Hypothalamus (tissue), 51 donors: ENCODE data around the gene NCCRP1.

ENCODE experiments used
- DNase-seq, 51 donors: peaks; one replicate each; lab custom pipeline; 2025; lab: John Stamatoyannopoulos, UW

Gene NCCRP1

DNA sequence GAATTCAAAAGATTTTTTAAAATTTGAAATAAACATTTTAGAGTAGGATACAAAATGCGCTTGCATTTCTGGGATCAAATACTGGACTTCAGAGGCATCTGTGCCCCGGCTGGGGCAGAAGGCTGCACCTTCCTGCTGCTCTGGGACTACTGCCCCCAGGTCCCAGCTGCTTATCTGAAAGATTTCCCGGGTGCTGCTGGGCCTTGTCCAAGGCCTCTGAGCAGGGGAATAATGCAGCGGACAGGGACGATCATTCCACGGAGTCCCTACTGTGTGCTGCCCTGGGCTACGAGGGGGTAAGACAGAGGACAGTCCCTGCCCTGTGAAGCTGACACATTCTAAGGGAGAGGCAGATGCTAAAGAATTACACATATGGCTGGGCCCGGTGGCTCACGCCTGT lies 33.1 kb upstream of the NCCRP1 start:
- DNase-seq: no peak

DNA sequence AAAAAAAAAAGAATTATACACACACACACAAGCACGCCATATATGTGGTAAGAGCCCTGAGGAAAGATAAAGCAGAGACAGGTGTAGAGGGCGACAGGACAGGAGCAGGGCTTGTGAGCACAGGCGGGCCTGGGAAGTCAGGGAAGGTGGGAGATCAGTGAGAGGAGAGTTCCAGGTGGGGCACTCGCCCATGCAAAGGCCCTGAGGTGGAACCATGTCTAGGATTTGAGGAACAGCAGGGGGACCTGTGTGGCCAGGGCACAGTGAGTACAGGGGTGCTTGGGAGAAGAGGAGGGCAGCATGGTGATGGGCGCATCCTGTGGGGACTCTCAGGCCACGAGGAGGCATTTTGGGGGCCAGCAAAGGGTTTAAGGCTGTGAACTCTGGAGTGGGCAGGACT lies 32.5 kb upstream of the NCCRP1 start:
- no peak for DNase-seq

DNA sequence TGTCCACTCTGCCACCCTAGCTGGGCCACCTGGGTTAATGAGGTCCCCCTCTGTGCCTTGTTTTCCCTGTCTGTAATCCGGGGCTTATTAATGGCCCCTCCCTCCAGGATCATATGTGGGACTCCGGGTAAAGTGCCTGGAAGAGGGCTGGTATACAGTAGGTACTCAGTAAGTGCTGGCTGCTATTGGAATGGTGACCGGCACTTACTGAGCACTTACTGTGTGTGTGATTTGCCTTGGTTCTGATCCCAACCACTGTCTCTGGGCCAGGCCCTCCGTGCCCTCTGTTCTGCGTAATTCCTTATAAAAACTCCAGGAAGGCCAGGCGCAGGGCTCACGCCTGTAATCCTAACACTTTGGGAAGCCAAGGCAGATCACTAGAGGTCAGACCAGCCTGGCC lies 30.9 kb upstream of the NCCRP1 start:
- no peak for DNase-seq

DNA sequence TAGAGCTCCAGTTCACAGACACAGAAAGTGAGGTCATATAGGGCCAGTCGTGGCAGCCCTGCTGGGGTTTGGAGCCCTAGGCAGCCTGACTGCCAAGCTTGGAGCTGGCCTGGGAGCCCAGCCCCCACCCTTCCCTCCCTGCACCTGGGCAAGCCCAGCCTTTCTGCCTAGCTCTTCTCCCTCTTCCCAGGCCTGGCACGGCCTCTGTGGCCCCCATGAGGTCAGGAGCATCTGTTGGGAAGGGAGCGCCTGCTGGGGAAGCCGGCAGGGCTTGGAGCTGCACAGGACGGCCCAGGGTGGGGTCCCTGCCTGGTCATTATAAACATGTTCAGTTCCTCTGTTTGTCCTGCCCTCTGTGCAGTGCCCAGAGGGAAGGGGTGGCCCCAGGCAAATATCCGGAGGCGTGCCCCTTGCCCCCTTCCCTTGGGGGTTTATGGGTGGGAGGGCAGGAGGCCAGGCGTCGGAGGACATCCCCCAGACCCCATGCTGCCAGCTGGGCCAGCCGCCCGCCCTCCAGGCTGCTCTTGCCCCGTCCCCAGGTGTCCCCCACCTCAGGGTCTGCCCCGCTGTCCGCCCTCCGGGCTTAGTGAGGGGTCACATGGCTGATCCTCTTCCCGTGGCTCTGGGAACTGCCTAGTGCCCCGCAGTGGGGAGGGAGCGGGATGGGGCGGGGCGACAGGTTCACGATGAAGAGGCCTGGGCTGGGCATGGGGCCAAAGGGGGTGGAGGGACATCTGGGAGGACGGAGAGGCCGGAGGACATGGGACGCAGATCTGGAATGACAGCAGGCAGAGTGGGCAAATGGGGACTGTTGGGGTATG lies 30.0 kb upstream of the NCCRP1 start:
- DNase-seq: peak in 22 of 51 donors; percentile 5 to 54 (median 24)

DNA sequence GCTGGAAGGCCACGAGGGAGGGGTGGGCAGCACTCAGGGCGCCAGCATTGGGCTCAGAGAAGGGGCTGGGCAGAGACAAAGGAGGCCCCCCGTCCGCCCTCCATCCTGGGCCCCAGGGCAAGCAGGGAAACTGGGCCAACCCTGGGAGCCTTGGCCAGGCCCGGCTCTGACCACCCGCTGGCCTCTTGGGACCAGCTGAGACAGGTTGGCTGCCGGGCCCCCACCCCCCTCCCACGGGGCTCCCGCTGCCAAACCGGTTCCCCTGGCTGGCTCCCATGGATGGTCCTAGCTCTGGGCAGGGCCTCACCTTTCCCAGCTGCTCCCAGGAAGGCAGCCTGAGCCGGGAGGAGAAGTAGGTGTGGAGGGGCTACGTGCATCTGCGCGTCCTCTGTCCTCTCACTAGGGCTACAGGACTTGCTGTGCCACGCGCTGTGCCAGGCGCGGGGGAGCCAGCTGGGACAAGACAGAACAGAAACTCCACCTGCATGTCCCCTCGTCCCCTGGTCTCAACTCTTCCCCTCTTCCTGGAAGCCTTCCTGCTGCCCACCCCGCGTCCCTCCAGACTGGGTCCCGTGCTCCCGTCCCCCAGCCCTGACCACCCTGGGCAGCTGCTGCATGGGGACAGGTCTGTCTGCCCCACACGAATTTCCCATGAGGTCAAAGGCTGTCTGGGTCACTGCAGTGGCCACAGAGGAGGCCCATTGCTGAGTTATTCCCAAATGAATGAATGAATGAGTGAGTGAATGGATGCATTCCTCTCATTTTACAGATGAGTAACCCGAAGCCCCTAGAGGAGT lies 29.1 kb upstream of the NCCRP1 start:
- DNase-seq: no peak

DNA sequence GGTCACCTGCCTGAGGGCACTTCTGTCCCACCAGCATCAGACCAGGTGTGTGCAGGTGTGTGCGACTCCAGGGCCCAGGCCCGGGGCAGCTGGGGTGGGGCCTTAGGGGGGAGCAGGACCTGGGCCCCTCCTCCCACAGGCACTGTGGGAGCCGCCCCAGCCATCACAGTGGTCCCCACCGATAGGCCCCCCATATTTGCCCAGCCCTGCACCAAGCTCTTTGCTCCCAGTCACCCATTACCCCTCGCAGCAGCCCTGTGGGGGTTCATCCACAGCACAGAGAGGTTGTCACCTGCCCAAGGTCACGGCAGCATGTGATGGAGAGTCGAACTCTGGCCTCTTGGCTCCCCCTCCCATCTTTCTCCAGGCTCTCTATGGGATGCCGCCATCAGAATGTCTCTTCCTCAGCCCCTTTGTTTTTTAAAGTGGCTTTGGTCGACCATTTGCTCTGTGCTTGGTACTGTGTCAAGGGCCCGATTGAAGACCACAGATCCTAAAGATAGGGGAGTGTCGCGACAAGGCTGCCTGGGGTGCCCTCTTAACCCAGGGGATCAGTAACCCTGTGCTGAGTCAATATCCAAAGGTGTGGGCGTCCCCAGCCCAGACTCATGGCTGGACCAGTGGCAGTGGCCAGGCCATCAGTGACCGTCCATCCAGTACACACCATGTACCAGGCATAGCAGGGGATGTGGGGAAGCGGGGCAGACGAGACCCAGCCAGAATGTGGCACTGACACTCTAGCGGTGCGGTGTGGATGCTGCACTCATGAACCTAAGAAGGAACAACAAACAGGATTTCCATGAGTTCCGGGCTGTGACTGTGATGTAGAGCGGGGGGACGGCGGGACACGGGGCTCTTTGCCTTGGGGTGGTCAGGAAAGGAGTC lies 28.3 kb upstream of the NCCRP1 start:
- no peak for DNase-seq

DNA sequence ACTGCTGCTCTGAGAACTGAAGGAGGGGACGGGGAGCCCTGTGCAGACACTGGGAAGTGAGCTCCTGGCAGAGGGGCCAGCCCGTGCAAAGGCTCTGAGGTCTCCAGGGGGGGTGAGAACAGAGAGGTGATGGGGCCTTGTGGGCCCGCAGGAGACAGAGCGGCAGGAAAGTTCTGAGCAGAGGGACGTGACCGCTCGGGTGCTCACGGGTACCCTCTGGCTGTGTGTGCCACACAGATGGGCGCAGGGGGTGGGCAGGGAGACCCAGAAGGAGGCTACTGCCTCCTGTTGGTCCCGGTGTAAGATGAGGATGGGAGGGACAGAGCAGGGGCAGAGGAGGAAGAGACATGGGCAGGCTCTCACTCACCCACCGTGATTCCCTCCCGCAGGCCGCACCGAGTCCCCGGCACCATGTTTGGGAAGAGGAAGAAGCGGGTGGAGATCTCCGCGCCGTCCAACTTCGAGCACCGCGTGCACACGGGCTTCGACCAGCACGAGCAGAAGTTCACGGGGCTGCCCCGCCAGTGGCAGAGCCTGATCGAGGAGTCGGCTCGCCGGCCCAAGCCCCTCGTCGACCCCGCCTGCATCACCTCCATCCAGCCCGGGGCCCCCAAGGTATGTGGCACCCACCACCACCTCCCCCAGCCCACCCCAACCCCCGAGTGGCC lies 27.5 kb upstream of the NCCRP1 start:
- no peak for DNase-seq

DNA sequence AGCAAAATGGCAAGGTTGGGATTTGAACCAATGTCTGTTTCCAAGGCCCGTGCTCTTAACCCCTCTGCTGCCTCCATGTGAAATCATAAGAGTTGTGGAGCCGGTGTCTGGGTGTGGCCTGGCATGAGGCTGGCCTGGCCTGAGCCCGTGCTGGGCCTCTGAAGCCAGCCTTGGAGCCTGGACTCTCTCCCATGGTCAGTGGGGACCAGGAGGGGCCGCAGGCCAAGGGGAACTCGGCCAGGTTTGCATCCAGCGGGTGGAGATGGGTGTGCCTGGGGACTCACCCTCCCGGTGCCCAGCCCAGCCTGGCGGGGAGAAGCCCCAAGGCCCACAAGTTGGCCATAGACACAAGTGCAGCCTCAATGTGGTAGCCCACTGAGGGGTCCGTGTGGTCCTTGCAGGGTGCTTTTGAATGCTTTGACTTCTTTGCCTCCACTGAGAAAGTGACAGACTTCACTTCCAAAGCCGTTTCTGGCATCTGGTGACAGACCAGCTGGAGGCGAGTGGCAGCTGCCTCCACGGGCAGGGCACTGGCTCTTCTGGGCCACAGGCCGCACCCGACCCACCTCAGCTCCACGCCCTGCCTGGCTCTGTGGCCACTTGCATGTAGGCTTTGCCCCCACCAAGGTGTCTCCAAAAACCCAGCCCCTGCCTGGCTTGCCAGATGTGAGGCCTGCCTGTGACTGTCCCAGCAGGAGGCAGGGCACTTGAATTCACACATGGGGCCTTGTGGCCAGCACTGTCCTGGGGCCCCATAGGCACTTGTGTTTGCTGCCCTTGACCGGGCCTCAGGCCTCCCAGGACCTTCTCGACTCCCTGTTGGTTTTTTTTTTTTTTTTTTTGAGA lies 26.2 kb upstream of the NCCRP1 start:
- no peak for DNase-seq

DNA sequence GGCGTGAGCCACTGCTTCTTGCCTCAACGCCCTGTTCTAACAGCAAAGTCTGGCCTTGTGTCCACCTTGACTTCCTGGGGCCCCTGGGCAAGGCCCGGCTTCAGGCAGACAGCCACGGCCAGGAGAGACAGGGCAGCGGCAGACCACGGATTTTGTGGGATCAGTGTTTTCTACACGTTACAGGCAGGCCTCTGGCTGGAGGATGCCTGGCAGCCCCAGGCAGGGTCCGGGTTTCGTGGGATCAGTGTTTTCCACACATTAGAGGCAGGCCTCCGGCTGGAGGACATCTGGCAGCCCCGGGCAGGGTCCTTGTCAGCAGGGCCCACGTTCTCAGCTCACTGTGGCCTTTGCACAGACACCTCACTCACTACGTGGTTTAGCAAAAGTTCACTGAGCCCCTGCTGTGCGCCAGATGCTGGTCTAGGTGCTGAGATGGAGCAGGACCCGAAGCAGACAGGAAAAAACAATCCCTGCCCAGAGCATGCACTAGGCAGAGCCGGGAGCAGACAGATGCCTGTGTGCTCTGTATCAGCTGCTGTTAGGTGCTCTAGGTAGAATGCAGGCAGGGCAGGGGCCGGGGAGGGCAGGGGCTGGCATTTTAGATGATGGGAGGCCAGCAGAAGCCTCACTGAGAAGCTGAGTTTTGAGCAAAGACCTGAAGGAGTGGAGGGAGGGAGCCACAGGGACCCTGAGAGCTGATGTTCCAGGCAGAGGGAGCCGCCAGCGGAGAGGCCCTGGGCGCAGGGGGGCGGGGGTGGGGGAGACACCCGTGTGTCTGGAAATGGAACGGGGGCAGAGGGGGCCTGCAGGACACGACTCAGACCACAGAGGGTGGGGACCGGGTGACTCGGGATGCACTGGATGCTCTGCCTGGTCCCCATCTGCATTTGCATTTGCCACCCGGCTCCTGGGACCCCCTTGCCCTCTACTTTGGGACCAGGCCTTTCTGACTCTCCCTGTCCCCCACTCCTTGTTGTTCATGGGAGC lies 25.0 kb upstream of the NCCRP1 start:
- DNase-seq: no peak

DNA sequence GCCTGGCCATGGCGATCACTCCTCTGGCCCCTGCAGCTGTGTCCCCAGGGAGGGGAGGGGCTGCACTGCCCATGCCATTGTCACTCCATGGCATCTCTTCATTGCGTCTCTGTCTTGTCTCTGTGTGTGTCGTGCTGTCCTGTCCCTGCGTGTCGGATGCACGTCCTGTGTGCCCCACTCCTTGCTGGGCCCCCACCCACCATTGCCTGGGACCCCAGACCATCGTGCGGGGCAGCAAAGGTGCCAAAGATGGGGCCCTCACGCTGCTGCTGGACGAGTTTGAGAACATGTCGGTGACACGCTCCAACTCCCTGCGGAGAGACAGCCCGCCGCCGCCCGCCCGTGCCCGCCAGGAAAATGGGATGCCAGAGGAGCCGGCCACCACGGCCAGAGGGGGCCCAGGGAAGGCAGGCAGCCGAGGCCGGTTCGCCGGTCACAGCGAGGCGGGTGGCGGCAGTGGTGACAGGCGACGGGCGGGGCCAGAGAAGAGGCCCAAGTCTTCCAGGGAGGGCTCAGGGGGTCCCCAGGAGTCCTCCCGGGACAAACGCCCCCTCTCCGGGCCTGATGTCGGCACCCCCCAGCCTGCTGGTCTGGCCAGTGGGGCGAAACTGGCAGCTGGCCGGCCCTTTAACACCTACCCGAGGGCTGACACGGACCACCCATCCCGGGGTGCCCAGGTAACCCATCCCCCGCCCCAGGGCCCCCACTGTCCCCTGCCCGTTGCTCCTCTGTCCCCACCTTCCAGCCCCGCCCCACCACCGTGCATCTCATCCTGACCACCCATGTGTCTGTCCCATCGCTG lies 23.9 kb upstream of the NCCRP1 start:
- no peak for DNase-seq

DNA sequence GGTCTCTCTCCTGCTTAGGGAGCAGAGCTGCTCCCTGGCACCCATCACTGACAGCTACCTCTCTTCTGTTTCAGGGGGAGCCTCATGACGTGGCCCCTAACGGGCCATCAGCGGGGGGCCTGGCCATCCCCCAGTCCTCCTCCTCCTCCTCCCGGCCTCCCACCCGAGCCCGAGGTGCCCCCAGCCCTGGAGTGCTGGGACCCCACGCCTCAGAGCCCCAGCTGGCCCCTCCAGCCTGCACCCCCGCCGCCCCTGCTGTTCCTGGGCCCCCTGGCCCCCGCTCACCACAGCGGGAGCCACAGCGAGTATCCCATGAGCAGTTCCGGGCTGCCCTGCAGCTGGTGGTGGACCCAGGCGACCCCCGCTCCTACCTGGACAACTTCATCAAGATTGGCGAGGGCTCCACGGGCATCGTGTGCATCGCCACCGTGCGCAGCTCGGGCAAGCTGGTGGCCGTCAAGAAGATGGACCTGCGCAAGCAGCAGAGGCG lies 23.2 kb upstream of the NCCRP1 start:
- no peak for DNase-seq

DNA sequence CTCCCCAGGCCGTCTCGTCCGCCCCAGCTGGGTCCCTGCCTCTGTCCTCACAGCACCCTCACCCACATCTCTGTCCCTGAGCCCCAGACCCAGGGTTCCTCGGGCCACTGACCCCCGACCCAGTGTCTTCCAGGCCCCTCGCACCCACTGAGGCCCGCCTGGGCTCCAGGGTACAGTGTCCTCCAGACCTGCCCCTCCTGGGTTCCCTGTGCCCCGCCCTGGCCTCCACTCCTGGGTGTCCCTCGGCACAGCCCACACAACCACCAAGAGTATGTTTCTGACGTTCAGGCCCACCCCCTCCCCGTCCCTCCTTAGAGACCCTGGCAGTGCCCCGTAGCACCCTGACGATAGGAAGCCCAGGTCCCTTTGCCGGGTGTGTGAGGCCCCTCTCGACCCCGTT lies 22.6 kb upstream of the NCCRP1 start:
- no peak for DNase-seq

DNA sequence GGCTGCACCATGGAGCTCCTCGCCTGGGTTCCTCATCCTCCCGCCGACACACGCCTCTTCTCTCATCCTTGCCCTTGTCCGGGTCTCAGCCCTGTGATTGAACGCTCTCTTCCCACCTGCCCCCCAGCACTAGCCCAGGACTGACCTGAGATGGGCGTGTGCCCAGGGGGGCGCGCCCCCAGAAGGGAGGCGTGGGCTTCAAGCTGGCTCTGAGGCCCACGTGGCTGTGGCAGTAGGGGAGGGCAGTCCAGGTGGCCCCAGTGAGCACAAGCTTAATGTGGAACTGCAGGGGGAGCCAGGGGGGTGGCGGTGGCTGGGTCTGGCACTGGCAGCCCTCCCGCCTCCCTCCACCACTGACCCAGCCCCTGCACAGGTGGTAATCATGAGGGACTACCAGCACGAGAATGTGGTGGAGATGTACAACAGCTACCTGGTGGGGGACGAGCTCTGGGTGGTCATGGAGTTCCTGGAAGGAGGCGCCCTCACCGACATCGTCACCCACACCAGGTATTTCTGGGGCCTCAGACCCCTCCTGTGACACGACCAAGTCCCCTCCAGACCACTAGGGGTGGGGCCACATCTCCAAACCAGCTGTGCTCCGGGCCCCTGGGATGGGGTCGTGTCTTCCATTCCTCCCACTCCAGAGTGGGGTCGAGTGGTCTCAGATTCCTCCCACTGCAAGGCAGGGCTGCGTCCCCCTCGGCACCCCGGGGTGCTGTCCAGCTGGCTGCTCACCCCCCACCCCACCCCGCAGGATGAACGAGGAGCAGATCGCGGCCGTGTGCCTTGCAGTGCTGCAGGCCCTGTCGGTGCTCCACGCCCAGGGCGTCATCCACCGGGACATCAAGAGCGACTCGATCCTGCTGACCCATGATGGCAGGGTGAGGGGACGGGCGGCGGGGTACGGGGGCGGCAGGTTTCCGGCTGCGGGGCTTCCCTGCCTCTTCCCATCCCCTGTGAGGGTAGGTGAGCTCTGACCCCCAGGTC lies 21.9 kb upstream of the NCCRP1 start:
- DNase-seq: no peak

DNA sequence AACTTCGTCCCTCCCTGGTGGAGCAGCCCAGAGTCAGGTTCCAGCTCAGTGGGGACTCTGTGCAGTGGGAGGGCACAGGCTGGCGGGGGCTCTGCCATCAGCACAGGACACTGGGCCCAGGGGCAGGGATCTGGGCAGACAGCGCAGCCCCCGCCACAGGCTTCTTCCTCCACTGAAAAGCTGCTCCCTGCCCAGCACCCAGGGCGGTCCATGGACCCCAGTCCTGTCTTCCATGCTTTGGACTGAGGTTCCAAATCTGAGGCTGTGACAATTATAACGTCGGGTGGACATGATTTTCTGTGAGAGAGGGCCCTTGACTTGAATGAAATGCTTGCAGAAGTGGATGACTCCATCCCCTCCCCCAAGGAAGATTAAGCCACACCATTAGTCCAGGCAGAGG lies 21.2 kb upstream of the NCCRP1 start:
- DNase-seq: no peak

DNA sequence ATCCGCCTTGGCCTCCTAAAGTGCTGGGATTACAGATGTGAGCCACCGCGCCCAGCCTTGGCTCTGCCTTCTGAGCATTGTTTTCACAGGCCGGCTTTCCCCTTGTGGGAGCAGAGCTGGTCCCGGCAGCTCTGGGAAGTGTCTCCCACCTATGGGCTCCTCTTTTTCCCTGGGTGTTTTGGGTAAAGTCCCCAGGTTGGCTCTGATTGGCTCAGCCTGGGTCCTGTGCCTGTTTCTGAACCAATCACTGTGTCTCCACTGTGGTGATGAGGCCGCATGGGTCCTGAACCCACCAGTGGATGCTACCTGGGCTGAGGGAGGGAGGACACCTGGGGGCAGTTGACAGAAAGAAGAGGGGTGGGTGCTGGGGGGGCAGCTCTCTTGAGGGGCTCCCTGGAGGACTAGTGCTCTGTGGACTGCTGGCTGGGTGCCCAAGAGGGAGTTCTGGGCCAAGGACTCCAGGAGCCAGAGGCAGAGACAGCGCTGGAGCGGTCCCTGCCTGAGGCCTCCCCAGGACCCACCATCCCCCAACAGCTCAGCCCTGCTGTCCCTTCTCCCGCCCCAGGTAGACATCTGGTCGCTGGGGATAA lies 19.6 kb upstream of the NCCRP1 start:
- DNase-seq: no peak

DNA sequence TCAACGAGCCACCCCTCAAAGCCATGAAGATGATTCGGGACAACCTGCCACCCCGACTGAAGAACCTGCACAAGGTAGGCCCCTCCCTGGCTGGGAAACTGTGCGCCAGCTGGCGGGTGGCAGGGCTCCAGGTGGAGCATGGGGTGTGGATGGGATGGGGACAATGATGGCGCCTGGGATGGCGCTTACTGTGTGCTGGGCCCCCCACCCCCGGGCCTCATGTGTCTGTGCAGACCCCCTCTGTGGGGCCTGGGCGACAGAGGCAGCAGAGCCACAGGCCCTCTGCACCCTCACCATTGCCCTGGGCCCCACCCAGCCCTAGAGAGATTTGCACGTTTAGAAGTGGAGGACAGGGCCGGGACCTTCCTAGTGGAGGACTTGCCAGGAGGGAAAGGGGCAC lies 19.0 kb upstream of the NCCRP1 start:
- DNase-seq: no peak
